ENCODE measurements around the gene SCGB1C2.
A peak's percentile ranks its signal among the peaks of the same experiment; 100 is the strongest.

SCGB1C2 gene

GRCh38 chr17:142102-142661 lies 4.8 kb downstream of the SCGB1C2 start:
- Mint-ChIP-seq H3K4me1 (no peaks in the 10 kb centered on the region), H3K27me3 (ENCODE audit: low read depth) (peaks cover 7% of the 10 kb centered on the region), H3K9me3 (no peaks in the 10 kb centered on the region), H3K27ac (no peak overlapping the region), H3K36me3 (ENCODE audit: low read depth) (no peaks in the 10 kb centered on the region), H3K4me3 (no peak overlapping the region)
- TF ChIP-seq, protein P1, sequence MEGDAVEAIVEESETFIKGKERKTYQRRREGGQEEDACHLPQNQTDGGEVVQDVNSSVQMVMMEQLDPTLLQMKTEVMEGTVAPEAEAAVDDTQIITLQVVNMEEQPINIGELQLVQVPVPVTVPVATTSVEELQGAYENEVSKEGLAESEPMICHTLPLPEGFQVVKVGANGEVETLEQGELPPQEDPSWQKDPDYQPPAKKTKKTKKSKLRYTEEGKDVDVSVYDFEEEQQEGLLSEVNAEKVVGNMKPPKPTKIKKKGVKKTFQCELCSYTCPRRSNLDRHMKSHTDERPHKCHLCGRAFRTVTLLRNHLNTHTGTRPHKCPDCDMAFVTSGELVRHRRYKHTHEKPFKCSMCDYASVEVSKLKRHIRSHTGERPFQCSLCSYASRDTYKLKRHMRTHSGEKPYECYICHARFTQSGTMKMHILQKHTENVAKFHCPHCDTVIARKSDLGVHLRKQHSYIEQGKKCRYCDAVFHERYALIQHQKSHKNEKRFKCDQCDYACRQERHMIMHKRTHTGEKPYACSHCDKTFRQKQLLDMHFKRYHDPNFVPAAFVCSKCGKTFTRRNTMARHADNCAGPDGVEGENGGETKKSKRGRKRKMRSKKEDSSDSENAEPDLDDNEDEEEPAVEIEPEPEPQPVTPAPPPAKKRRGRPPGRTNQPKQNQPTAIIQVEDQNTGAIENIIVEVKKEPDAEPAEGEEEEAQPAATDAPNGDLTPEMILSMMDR (IDR thresholded peaks at IDR 0.05; ENCODE audit: unreplicated experiment in 3 of 3), result no peak

DNA sequence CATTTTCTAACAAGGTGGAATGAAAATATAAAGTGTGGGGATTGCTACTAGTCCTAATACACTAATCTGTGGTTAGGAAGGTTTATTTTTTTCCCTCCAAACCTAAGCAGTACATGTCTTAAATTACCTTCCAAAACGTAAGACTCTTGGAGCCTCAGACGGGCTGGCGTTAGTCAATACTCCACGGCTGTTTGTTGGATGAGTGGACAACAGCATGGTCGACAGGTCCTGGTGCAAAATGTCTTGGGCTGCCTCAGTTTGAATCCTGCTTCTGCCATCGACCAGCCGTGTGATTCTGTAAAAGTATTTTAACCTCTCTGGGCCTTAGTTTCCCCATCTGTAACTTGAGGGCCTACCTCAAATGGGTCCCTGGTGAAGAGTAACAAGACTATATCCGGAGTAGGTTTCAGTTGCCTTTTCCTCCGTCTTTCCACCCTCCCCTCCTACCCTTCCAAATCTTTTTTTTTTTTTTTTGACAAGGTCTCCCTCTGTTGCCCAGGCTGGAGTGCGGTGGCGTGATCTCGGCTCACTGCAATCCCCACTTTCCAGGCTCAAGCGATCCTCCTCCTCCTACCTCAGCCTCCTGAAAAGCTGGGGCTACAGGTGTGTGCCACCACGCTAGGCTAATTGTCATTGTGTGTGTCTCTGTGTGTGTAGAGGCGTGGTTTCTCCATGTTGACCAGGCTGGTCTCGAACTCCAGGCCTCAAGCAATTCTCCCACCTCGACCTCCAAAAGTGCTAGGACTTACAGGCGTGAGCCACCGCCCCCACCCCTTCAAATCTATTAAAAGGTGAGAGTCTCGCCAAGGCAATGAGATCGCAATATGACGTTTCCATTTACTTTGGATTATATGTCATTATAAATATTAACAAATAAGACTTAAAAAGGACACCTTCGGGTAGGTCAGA lies 5.8 kb downstream of the SCGB1C2 start:
- no peaks in the 10 kb centered on the region for H3K4me1 Mint-ChIP-seq
- H3K27ac Mint-ChIP-seq, result no peak overlapping the region
- H3K9me3 Mint-ChIP-seq, result no peaks in the 10 kb centered on the region
- peaks cover 7% of the 10 kb centered on the region for H3K27me3 Mint-ChIP-seq (ENCODE audit: low read depth)
- TF ChIP-seq, protein P1 (IDR thresholded peaks at IDR 0.05; ENCODE audit: unreplicated experiment in 3 of 3), result no peak
- no peaks in the 10 kb centered on the region for H3K36me3 Mint-ChIP-seq (ENCODE audit: low read depth)
- no peak overlapping the region for H3K4me3 Mint-ChIP-seq

DNA sequence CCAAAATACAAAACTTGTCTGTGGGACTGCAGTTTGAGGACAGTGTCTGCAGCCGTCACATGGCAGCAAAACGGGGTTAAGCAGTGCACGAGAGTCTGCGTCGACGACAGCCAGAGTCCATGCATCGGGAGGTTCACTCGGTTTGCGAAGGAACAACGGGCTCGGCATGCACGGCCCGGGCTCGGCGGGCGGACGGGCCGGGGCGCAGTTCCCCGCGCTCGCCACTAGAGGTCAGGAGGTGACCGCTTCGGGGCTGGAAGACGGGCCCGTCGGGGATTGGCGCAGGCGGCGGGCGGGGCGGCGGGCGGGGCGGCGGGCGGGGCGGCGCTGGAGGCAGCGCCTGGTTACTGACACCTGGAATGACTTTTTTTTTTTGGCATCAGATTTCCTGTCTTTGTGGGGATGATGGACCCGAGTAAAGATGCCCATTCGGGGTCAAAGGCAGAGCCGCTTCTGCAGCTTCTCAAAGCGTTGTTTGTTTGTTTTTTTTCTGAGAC lies 6.5 kb downstream of the SCGB1C2 start:
- Mint-ChIP-seq H3K4me1 (no peaks in the 10 kb centered on the region), H3K9me3 (no peaks in the 10 kb centered on the region), H3K27me3 (ENCODE audit: low read depth) (peaks cover 7% of the 10 kb centered on the region), H3K27ac (no peak overlapping the region), H3K4me3 (no peak overlapping the region), H3K36me3 (ENCODE audit: low read depth) (no peaks in the 10 kb centered on the region)
- TF ChIP-seq, protein P1 (IDR thresholded peaks at IDR 0.05; ENCODE audit: unreplicated experiment in 3 of 3), result peak; percentile 89 to 96 (median 94)

DNA sequence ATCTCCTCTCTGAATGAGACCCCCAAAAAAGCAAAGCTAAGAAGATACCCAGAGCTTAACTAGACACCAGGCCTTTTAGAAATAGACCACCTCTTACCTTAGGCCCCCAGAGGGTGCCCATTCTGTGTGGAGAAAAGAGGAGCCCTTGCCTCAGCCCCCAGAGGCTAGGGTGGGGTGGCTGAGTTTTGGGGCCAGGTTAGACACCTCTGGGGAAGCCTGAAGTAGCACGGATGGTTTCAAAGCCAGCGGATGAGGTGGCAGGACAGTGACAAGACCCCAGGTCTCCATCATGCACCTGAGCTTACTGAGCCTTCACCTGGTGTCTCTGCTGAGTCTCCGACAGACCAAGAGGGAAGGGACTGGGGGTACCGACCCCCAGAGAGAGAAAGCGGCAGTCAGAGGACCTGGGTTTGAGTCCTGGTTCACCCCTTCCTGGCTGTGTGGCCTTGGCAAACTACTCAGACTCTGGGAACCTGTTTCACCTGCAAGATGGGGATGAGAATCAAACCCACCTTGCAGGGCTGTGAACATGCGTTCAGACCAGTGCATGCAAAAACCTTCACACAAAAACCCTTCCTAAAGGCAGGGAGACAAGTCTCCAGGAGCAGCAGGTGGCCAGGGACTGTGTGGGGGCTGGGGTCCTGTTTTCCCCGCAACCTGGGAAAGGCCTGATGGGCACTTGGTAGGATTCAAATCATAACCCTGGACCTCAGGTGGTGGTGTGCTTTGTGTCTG lies 7.7 kb downstream of the SCGB1C2 start:
- H3K27me3 Mint-ChIP-seq (ENCODE audit: low read depth), result peaks cover 7% of the 10 kb centered on the region
- H3K4me3 Mint-ChIP-seq, result no peak overlapping the region
- no peaks in the 10 kb centered on the region for H3K4me1 Mint-ChIP-seq
- H3K36me3 Mint-ChIP-seq (ENCODE audit: low read depth), result no peaks in the 10 kb centered on the region
- H3K9me3 Mint-ChIP-seq, result no peaks in the 10 kb centered on the region
- H3K27ac Mint-ChIP-seq, result no peak overlapping the region
- TF ChIP-seq, protein P1 (IDR thresholded peaks at IDR 0.05; ENCODE audit: unreplicated experiment in 3 of 3), result no peak

DNA sequence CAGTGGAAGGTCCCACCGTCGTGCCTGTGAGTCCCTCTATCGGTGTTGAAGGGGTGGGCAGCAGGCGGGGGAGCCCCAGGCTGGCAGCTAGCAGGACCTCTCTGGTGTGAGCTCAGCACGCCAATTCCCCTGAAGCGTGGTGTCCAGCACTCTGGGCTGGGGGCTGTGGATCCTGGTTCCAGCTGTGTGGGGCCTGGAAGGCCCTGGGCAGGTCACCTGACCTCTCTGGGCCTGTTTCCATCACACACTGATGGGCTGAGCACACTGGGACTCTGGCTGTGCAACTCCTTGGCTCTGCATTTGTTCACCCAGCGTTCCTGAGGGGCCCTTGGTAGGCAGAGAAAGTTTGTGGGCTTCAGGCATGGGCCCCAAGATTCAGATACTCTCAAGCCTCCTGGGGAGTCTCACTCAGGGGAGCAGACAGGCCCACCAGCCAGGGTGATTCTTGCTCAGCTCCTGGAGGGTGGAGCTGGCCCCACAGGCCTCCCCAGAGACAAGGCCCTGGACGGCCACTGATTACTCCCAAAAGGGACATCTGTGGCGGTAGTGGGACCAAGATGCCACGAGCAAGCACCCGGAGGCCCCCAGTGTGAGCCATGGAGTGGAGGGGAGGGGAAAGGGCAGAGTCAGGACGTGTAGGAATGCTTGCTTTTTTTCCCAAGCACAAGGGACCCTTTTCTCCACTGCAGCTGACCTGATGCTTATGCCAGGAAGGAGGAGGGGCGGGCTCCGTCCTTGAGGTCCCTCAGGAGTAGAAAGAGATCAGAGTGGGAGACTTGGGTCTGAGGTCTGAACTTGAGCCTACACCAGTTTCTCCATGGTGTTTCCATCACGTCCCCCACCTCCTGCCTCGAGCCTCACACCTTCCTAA lies 8.5 kb downstream of the SCGB1C2 start:
- H3K4me1 Mint-ChIP-seq, result no peaks in the 10 kb centered on the region
- no peak overlapping the region for H3K27ac Mint-ChIP-seq
- no peaks in the 10 kb centered on the region for H3K9me3 Mint-ChIP-seq
- H3K27me3 Mint-ChIP-seq (ENCODE audit: low read depth), result peaks cover 7% of the 10 kb centered on the region
- H3K4me3 Mint-ChIP-seq, result no peak overlapping the region
- TF ChIP-seq, protein P1 (IDR thresholded peaks at IDR 0.05; ENCODE audit: unreplicated experiment in 3 of 3), result no peak
- H3K36me3 Mint-ChIP-seq (ENCODE audit: low read depth), result no peaks in the 10 kb centered on the region
